Thymus (tissue), 11 donors: ENCODE measurements around the gene GATA2. TPM values are rescaled to one million over a fixed set of nuclear protein-coding genes. Genes with fewer than 3 reads are reported as not detected.

Experiments
- DNase-seq, 9 donors: peaks; one replicate each; pipeline ENCODE4 v3.0.0-alpha.2; 2013; ENCODE audit warnings: low spot score in 9 of 9, low read depth in 6 of 9, missing footprints in 1 of 9
- H3K27ac ChIP-seq, 2 donors: one replicate each; pipeline ENCODE4 v1.5.1; 2013; ENCODE audit warnings: control low read depth in 1 of 2, low read depth in 1 of 2, low read length in 1 of 2, mild to moderate bottlenecking in 1 of 2, moderate library complexity in 1 of 2
- H3K27me3 ChIP-seq, 2 donors: one replicate each; pipeline ENCODE4 v1.5.1; 2013; ENCODE audit warnings: low read length in 1 of 2; ENCODE audit not compliant: control insufficient read depth in 2 of 2, insufficient read depth in 1 of 2
- H3K36me3 ChIP-seq, 2 donors: one replicate each; pipeline ENCODE4 v1.5.1; 2013; ENCODE audit warnings: low read length in 1 of 2, mild to moderate bottlenecking in 1 of 2, moderate library complexity in 1 of 2; ENCODE audit not compliant: control insufficient read depth in 2 of 2, insufficient read depth in 2 of 2
- H3K4me1 ChIP-seq, 2 donors: one replicate each; pipeline ENCODE4 v1.5.1; 2013; ENCODE audit warnings: low read length in 2 of 2; ENCODE audit not compliant: control insufficient read depth in 2 of 2, insufficient read depth in 2 of 2
- H3K4me3 ChIP-seq, 2 donors: one replicate each; pipeline ENCODE4 v1.5.1; 2013; ENCODE audit warnings: low read length in 2 of 2, control low read depth in 1 of 2, mild to moderate bottlenecking in 1 of 2
- H3K9me3 ChIP-seq, 2 donors: one replicate each; pipeline ENCODE4 v1.5.1; 2013; ENCODE audit warnings: low read length in 1 of 2, mild to moderate bottlenecking in 1 of 2; ENCODE audit not compliant: control insufficient read depth in 2 of 2, insufficient read depth in 1 of 2
- whole genome bisulfite sequencing: extraction: QIAGEN DNeasy Blood & Tissue Kit; methylation state at CpG from one replicate; pipeline ENCODE4 v1.1.7; 2013; 5-methylcytosine and 5-hydroxymethylcytosine counted together
- polyA plus RNA-seq: library from polyadenylated mRNA; stranded (reverse); fragments of 200-250 nt; gene quantifications from one replicate; pipeline ENCODE4 v1.2.3, GENCODE V29; 2013
- total RNA-seq: library from RNA; stranded (reverse); fragments of 120-200 nt; gene quantifications from one replicate; pipeline ENCODE4 v1.2.4, GENCODE V29; 2013
- donor health status: healthy.

Gene GATA2
- total and polyA plus RNA-seq, 2 donors, result 0.57 to 5.1 TPM

DNA sequence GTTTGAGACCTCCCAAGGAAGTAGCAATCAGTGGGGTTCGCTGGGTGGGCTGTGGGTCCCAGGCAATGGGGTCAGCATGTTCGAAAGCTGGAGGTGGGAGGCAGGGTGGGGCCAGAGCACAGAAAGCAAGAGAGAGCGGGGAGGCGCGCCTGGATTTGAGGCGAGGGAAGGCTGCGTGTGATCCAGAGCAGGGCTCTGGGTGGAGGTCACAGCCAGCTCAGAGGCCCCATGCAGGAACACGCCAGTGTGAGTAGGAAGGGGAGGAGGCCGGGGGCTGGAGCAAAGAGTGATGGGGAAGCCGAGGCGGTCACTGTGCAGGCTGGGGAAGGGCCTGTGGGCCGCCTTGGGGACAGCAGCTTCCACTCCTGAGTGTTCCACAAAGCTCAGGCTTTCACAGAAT, 35.1 kb downstream of the GATA2 start:
- Histone ChIP-seq H3K4me3 (no peak overlapping the region), H3K4me1 (no peaks in the 10 kb centered on the region), H3K27me3 (peaks cover under 1 to 60% of the 10 kb centered on the region in 2 donors), H3K36me3 (no peaks in the 10 kb centered on the region), H3K9me3 (no peaks in the 10 kb centered on the region), H3K27ac (no peak overlapping the region)
- no peak for DNase-seq
- 96% methylated on average over 12 of the region's 12 CpGs for WGBS

DNA sequence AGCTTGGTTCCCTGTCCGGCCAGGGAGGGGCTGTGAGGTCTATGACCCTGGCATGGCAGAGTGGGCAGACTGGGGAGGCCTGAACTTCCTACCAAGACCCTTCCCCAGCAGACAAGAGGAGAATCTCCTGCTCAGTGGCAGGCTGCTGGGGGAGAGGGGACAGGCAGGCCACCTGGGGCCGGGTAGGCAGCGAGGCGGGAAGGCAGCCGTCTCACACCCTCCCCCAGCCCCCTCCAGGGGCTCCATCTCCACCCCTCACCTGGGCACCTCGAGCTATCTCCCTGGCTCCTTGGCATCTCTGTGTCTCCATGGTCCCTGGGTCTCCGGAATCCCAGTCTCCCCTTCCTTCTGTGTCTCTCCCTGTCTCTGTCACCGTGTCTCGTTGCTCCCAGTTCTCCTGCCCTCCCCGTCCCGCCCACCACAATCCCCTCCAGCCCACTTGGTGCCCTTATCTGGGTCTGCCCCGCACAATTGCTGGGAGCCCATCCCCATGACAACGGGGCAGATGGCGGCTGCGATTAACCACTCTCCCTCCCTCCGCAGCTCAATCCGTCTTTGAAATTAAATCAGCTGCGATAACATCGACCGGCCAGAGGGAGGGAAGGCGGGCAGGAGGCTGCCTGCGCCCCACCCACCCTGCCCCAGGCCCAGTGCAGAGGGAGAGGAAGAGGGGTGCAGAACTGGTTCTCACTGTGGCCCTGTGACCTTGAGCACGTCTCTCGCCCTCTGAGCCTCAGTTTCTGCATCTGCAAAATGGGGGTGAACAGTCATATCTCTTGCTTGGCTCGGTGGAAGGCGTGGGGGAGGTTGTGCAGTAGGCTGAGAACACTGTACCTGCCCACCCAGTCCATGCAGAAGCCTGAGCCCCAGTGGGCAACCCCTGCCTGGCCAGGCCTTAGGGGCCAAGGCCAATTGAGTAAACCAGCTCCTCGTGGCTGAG, 36.0 kb downstream of the GATA2 start:
- Histone ChIP-seq H3K9me3 (no peaks in the 10 kb centered on the region), H3K4me1 (no peaks in the 10 kb centered on the region), H3K27me3 (peaks cover 3 to 66% of the 10 kb centered on the region in 2 donors), H3K36me3 (no peaks in the 10 kb centered on the region), H3K27ac (no peak overlapping the region), H3K4me3 (no peak overlapping the region)
- 67% methylated on average over 27 of the region's 27 CpGs for WGBS
- DNase-seq, result no peak

DNA sequence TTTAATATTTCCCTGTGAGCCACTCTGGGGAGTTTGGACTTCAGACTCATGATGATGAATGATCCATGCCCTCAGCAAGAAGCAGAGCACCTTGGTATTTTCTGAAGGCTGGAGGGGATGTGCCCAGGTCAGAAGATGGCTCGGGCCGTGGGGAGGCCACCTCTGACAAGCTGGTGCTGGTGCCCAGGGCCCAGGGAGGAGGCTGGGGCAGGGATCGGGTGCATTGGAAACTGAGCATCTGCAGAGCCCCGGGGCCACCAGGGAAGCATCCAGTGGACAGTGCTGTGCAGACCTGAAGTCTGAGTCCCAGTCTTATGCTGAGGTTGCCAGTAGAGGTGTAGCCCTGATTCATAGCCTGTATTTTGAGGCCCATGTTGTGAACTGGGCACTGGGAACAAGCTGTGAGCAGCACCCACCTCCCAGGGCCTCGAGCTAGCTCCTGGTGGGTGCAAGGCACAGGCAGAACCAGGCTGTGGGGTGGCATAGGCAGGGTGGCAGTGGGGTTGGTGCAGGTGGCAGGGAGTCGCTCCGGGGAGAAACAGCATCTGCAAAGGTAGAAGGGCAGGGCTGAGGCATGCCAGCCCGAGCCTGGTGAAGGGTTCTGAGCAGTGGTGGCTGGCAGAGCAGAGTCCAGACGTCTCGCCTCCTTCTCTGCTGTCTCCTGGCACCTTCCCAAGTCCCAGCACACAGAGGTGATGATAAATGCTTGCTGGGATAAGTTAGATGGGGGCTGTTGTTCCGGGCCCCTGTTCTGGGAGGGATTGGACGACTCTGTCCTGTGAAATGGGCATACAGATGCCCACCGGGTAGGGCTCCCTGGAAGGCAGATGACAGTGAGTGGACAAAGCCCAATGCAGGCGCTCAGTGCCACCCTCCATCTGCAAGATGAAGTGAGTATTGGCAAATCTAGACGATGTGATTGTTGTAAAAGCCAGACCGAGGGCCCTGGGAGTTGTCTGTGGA, 36.9 kb downstream of the GATA2 start:
- Histone ChIP-seq H3K4me3 (no peak overlapping the region), H3K36me3 (no peaks in the 10 kb centered on the region), H3K27ac (no peak overlapping the region), H3K4me1 (no peaks in the 10 kb centered on the region), H3K27me3 (peaks cover 3 to 70% of the 10 kb centered on the region in 2 donors), H3K9me3 (no peaks in the 10 kb centered on the region)
- DNase-seq, result no peak
- 91% methylated on average over 16 of the region's 16 CpGs for WGBS

DNA sequence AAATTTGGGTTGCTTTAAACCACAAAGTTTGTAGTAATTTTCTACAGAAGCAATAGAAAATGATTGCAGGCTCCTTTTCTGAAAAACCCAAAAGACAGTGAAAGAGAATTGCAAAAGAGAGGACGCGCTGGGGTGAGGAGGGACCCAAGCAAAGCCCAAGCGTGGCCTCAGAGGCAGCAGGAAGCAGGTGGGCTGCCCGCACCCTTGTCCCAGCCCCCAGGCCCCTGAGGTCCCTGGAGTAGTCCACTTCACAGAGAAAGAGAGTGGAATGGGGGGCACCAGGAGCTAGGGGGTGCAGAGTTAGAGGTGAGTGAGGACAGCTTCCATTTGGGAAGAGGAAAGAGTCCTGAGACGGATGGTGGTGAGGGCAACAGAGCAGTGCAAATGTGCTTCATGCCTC, 37.9 kb downstream of the GATA2 start:
- Histone ChIP-seq H3K4me1 (no peaks in the 10 kb centered on the region), H3K9me3 (no peaks in the 10 kb centered on the region), H3K36me3 (no peaks in the 10 kb centered on the region), H3K4me3 (no peak overlapping the region), H3K27me3 (peaks cover 3 to 72% of the 10 kb centered on the region in 2 donors), H3K27ac (no peak overlapping the region)
- WGBS, result 74% methylated on average over 5 of the region's 5 CpGs
- no peak for DNase-seq

DNA sequence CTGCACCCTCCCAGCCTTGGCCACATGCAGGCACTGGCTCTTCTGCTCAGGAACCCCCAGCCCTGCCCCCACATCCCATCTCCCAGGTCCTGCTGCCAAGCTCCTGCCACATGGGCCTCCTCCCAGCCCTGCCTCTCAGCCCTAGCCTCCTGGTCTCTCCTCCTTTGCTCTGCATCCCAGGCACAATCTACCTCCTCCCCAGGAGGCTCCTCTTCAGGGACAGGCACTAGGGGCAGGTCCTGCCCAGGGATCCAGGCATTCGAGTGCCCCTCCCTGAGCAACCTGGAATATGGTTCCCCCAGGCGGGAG, 38.7 kb downstream of the GATA2 start:
- Histone ChIP-seq H3K27ac (no peak overlapping the region), H3K9me3 (no peaks in the 10 kb centered on the region), H3K27me3 (peaks cover 3 to 72% of the 10 kb centered on the region in 2 donors), H3K4me1 (no peaks in the 10 kb centered on the region), H3K4me3 (no peak overlapping the region), H3K36me3 (no peaks in the 10 kb centered on the region)
- 97% methylated on average over 2 of the region's 2 CpGs for WGBS
- no peak for DNase-seq

DNA sequence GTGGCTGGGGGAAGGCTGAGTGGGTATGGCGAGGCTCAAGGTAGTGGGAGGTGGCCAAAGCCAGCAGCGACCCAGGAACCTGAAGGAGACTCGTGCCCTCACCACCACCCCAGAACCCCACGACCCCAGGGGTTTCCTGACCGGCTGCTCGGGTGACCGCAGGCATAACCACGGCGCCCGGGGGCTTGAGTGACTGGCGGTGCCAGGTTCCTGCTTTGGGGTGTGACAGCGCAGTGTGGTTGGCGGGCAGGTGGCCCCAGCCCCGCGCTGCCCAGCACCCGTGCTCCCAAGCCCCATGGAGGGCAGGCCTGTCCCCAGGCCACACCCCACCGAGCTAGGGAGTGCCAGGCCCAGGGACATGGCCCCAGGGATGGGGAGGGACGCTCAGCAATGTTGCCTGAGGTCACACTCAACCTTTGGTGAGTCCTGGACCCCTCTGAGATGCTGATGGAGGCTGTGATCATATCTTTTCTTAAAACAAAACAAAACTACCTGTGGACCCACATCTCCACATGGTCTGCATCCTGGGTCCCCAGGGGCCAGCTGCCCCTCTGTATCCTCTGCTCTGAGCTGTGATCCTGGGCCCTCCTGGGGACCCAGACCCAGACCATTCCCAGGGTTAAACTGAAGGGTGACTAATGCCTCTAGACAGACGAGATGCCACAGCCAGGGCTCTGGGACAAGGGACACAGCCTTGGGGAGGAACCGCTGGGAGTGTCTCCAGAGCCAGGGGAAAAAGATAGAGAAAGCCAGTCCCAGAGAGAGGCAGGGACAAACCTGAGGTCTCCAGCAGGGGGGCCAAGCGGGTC, 39.3 kb downstream of the GATA2 start:
- H3K27ac ChIP-seq, result no peak overlapping the region
- H3K27me3 ChIP-seq, result peaks cover 3 to 69% of the 10 kb centered on the region in 2 donors
- WGBS, result 20% methylated on average over 21 of the region's 21 CpGs
- no peak for DNase-seq
- H3K4me3 ChIP-seq, result no peak overlapping the region
- peaks cover 0 to 2% of the 10 kb centered on the region in 2 donors for H3K4me1 ChIP-seq
- no peaks in the 10 kb centered on the region for H3K9me3 ChIP-seq
- H3K36me3 ChIP-seq, result no peaks in the 10 kb centered on the region

DNA sequence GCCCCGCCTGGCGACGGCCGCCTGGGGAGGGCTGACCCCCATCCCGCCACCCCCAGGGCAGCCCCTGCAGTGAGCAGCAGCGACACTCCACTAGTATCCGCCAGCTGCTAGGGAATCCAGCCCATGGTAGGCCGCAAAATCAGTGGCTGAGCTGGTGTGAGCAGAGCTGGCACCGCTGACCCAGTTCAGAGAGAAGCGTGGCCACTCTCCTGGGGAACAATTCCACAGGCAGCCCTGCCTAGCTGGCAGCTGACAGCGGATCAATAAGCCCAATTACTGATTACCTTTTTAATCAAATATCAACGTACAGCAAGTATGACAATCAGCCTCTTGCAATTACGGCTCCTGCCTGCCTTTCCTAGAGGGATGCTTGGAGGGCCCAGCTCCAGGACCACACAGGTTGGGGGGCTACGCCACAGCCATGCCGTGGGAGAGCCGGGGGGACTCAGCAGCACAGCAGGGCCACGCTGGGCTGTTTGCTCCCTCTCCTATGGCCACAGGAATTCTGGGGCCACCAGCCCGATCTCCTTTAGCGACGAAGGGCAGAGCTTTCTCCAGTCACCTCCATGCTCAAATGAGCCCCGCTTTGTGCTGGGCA, 40.2 kb downstream of the GATA2 start:
- Histone ChIP-seq H3K4me1 (peaks cover 0 to 11% of the 10 kb centered on the region in 2 donors), H3K4me3 (no peak overlapping the region), H3K27ac (no peak overlapping the region), H3K36me3 (no peaks in the 10 kb centered on the region), H3K9me3 (peaks cover 0 to 3% of the 10 kb centered on the region in 2 donors), H3K27me3 (peaks cover 3 to 61% of the 10 kb centered on the region in 2 donors)
- DNase-seq, result no peak
- WGBS, result 94% methylated on average over 21 of the region's 21 CpGs

DNA sequence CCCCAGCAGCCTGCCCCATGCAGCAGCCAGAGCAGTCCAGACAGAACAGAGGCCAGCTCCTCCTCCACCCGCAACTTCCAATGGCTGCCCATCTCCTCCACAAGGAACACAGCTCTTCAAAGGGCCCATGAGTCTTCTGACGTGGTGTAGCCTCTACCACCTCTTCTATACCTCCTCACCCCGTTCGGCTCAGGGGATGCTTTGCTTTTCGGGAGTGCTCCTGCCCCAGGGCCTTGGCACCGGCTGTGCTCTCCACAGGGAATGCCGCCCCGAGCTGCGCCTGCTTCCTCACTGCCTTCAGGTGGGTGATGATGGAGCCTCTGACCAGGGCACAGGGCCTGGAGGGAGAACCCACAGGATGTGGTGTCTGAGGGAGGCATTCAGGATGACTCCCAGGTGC, 40.9 kb downstream of the GATA2 start:
- H3K36me3 ChIP-seq, result no peaks in the 10 kb centered on the region
- H3K4me3 ChIP-seq, result no peak overlapping the region
- WGBS, result 97% methylated on average over 9 of the region's 9 CpGs
- peaks cover 0 to 13% of the 10 kb centered on the region in 2 donors for H3K4me1 ChIP-seq
- peaks cover 3 to 55% of the 10 kb centered on the region in 2 donors for H3K27me3 ChIP-seq
- no peak overlapping the region for H3K27ac ChIP-seq
- DNase-seq, result no peak
- H3K9me3 ChIP-seq, result peaks cover 0 to 9% of the 10 kb centered on the region in 2 donors
